Neural crest cell (in vitro differentiated cells): ENCODE data around the gene HTRA1. TPM values are rescaled to one million over a fixed set of nuclear protein-coding genes. Genes with fewer than 3 reads are reported as not detected.

Experiments
- DNase-seq: peaks from one replicate; pipeline ENCODE4 v3.0.0; 2021; ENCODE audit warnings: low read depth, mixed read lengths, low spot score
- H3K27ac Mint-ChIP-seq: one replicate; pipeline ENCODE4 v1.8.0; 2021; ENCODE audit warnings: mild to moderate bottlenecking, mixed read lengths; ENCODE audit not compliant: unreplicated experiment
- H3K27me3 Mint-ChIP-seq: 2 replicates; pipeline ENCODE4 v1.8.0; 2021; ENCODE audit warnings: low read depth, mild to moderate bottlenecking, mixed read lengths
- H3K36me3 Mint-ChIP-seq: 2 replicates; pipeline ENCODE4 v1.8.0; 2021; ENCODE audit warnings: low read depth, mild to moderate bottlenecking, mixed read lengths
- H3K4me1 Mint-ChIP-seq: 2 replicates; pipeline ENCODE4 v1.8.0; 2021; ENCODE audit warnings: mixed read lengths
- H3K4me3 Mint-ChIP-seq: one replicate; pipeline ENCODE4 v1.8.0; 2021; ENCODE audit warnings: mild to moderate bottlenecking, mixed read lengths
- H3K9me3 Mint-ChIP-seq: 2 replicates; pipeline ENCODE4 v1.8.0; 2021; ENCODE audit warnings: mixed read lengths
- CTCF ChIP-seq: fragments of 200-600 bp; sonication (generic); conservative IDR thresholded peaks from 2 replicates; pipeline ENCODE4 v1.5.0; 2021; ENCODE audit warnings: antibody characterized with exemption, mild to moderate bottlenecking
- total RNA-seq: library from RNA; stranded (reverse); gene quantifications from 2 replicates; pipeline ENCODE4 v1.2.1, GENCODE V29; 2021

HTRA1 gene
- total RNA-seq, 1 donor from 2014 or later, result 8.2 TPM

- Mint-ChIP-seq H3K4me1 (peaks cover 10% of the 10 kb centered on the region), H3K36me3 (peaks cover 6% of the 10 kb centered on the region), H3K4me3 (no peak overlapping the region), H3K27ac (no peak overlapping the region), H3K9me3 (peaks cover 5% of the 10 kb centered on the region), H3K27me3 (no peaks in the 10 kb centered on the region)
- DNase-seq, result no peak
- no peak for TF ChIP-seq CTCF
Observed at GRCh38 chr10:122445904-122446303, 15.4 kb upstream of the HTRA1 start.

GRCh38 chr10:122446668-122447423 is 14.5 kb upstream of the HTRA1 start:
- no peak for DNase-seq
- no peak for TF ChIP-seq CTCF
- peaks cover 8% of the 10 kb centered on the region for H3K4me1 Mint-ChIP-seq
- no peak overlapping the region for H3K4me3 Mint-ChIP-seq
- H3K9me3 Mint-ChIP-seq, result peaks cover 5% of the 10 kb centered on the region
- peaks cover 6% of the 10 kb centered on the region for H3K36me3 Mint-ChIP-seq
- no peaks in the 10 kb centered on the region for H3K27me3 Mint-ChIP-seq
- no peak overlapping the region for H3K27ac Mint-ChIP-seq

GRCh38 chr10:122448600-122448999 is 12.8 kb upstream of the HTRA1 start:
- Mint-ChIP-seq H3K9me3 (peaks cover 3% of the 10 kb centered on the region), H3K4me3 (no peak overlapping the region), H3K36me3 (peaks cover 4% of the 10 kb centered on the region)

GRCh38 chr10:122449153-122449552 is 12.2 kb upstream of the HTRA1 start:
- Mint-ChIP-seq H3K36me3 (peaks cover 4% of the 10 kb centered on the region), H3K9me3 (peaks cover 3% of the 10 kb centered on the region), H3K4me1 (no peaks in the 10 kb centered on the region), H3K27ac (no peak overlapping the region), H3K27me3 (no peaks in the 10 kb centered on the region), H3K4me3 (no peak overlapping the region)
- no peak for TF ChIP-seq CTCF
- DNase-seq, result no peak

More at GRCh38 chr10:122448600-122448999, 12.8 kb upstream of the HTRA1 start:
- H3K4me1 Mint-ChIP-seq, result no peaks in the 10 kb centered on the region
- no peak for DNase-seq
- no peaks in the 10 kb centered on the region for H3K27me3 Mint-ChIP-seq
- no peak overlapping the region for H3K27ac Mint-ChIP-seq
- no peak for TF ChIP-seq CTCF

GRCh38 chr10:122450353-122450990 is 10.9 kb upstream of the HTRA1 start:
- Mint-ChIP-seq H3K27me3 (no peaks in the 10 kb centered on the region), H3K9me3 (peaks cover 3% of the 10 kb centered on the region), H3K4me1 (peaks cover 1% of the 10 kb centered on the region), H3K4me3 (no peak overlapping the region), H3K27ac (no peak overlapping the region), H3K36me3 (peaks cover 4% of the 10 kb centered on the region)
- TF ChIP-seq CTCF, result no peak
- no peak for DNase-seq
